HTERT RPE-1 (cell line): Measurements from ENCODE around the gene AKR1D1.
"Not testable (repeated sequence)": the region's sequence is repeated elsewhere in the genome, so short reads cannot be mapped to it uniquely, and the experiment has no call there.

Source experiments
- in situ Hi-C: fragments of 300-500 bp; cut with MboI; formaldehyde crosslinking; loops from 4 replicates; pipeline ENCODE4 v1.14.3; 2020; ENCODE audit warnings: low sequenced_read_pairs

Gene AKR1D1

GRCh38 chr7:138076196-138076595, at the start of gene AKR1D1:
TSS of gene AKR1D1 (plus strand) at chr7:138076459. CDS start at chr7:138076519, 60 bp downstream.
- in situ Hi-C loops = no loop called here

GRCh38 chr7:138027100-138027499, 49.2 kb upstream of the AKR1D1 start:
- in situ Hi-C loops = no loop called here

- in situ Hi-C loops = no loop called here
Measured at GRCh38 chr7:138029126-138029525, 47.1 kb upstream of the AKR1D1 start.

GRCh38 chr7:138029941-138030340, 46.3 kb upstream of the AKR1D1 start:
- in situ Hi-C loops = no loop called here

GRCh38 chr7:138030679-138031351, 45.4 kb upstream of the AKR1D1 start:
- in situ Hi-C loops = no loop called here

- in situ Hi-C loops = no loop called here
Measured at GRCh38 chr7:138032186-138032585, 44.1 kb upstream of the AKR1D1 start.

- in situ Hi-C loops = no loop called here
Measured at GRCh38 chr7:138032770-138033169, 43.5 kb upstream of the AKR1D1 start.

GRCh38 chr7:138033241-138033640, 43.0 kb upstream of the AKR1D1 start:
- in situ Hi-C loops = no loop called here

GRCh38 chr7:138036135-138036534, 40.1 kb upstream of the AKR1D1 start:
- in situ Hi-C loops = no loop called here

- in situ Hi-C loops = not testable (repeated sequence)
Measured at GRCh38 chr7:138040063-138040462, 36.2 kb upstream of the AKR1D1 start.

- in situ Hi-C loops = no loop called here
Measured at GRCh38 chr7:138044897-138045296, 31.4 kb upstream of the AKR1D1 start.

- in situ Hi-C loops = no loop called here
Measured at GRCh38 chr7:138047907-138048306, 28.4 kb upstream of the AKR1D1 start.

- in situ Hi-C loops = no loop called here
Measured at GRCh38 chr7:138049505-138050116, 26.6 kb upstream of the AKR1D1 start.

- in situ Hi-C loops = not testable (repeated sequence)
Measured at GRCh38 chr7:138051712-138052247, 24.5 kb upstream of the AKR1D1 start.

- in situ Hi-C loops = no loop called here
Measured at GRCh38 chr7:138052696-138053095, 23.6 kb upstream of the AKR1D1 start.

- in situ Hi-C loops = not testable (repeated sequence)
Measured at GRCh38 chr7:138055698-138056097, 20.6 kb upstream of the AKR1D1 start.

GRCh38 chr7:138063400-138063799, 12.9 kb upstream of the AKR1D1 start:
- in situ Hi-C loops = no loop called here

GRCh38 chr7:138064856-138065357, 11.4 kb upstream of the AKR1D1 start:
- in situ Hi-C loops = no loop called here

- in situ Hi-C loops = no loop called here
Measured at GRCh38 chr7:138065827-138066226, 10.4 kb upstream of the AKR1D1 start.

- in situ Hi-C loops = no loop called here
Measured at GRCh38 chr7:138066954-138067394, 9.3 kb upstream of the AKR1D1 start.

- in situ Hi-C loops = no loop called here
Measured at GRCh38 chr7:138067774-138068173, 8.5 kb upstream of the AKR1D1 start.

- in situ Hi-C loops = no loop called here
Measured at GRCh38 chr7:138070908-138071307, 5.4 kb upstream of the AKR1D1 start.
